Mammary epithelial cell (primary cell): Measurements from ENCODE around the gene SLC22A31.

Source experiments
- CTCF ChIP-seq, 2 donors: IDR thresholded peaks in 1 of 2; conservative IDR thresholded peaks in 1 of 2; 2 replicates each; pipeline ENCODE4 v1.5.1; 2011 to 2012; ENCODE audit warnings: inconsistent platforms in 2 of 2, low read length in 2 of 2, mild to moderate bottlenecking in 2 of 2, control low read depth in 1 of 2, low read depth in 1 of 2; ENCODE audit not compliant: insufficient read depth in 1 of 2; ENCODE audit errors: extremely low read depth in 1 of 2
- EZH2 ChIP-seq: IDR thresholded peaks from 2 replicates; pipeline ENCODE4 v1.6.1; 2012; ENCODE audit warnings: low read length, inconsistent platforms, borderline replicate concordance

- TF ChIP-seq CTCF (conservative IDR thresholded peaks at IDR 0.05 in 1 of 2, IDR thresholded peaks at IDR 0.05 in 1 of 2; ENCODE audit: extremely low read depth in 1 of 2, insufficient read depth in 1 of 2, low read depth in 1 of 2, low read length in 2 of 2) (no peak), EZH2 (no peak)
Measured at GRCh38 chr16:89191033-89191900, 9.1 kb downstream of the SLC22A31 start.
